WTC11 (cell line): Measurements from ENCODE around the gene GLT8D2.

ENCODE experiments used
- ATF3 ChIP-seq: sonication (generic); formaldehyde crosslinking; conservative IDR thresholded peaks from 2 replicates; pipeline ENCODE4 v1.8.1; 2022; ENCODE audit warnings: mild to moderate bottlenecking, missing genetic modification reagents
- CTCF ChIP-seq: fragments of 200-600 bp; IDR thresholded peaks from 2 replicates; pipeline ENCODE4 v1.8.0; 2022; ENCODE audit warnings: antibody characterized with exemption
- KAT7 ChIP-seq: sonication (generic); formaldehyde crosslinking; IDR thresholded peaks from 2 replicates; pipeline ENCODE4 v1.8.1; 2023; ENCODE audit warnings: missing genetic modification reagents, mild to moderate bottlenecking, borderline replicate concordance
- MYBL2 ChIP-seq: sonication (generic); formaldehyde crosslinking; IDR thresholded peaks from 2 replicates; pipeline ENCODE4 v1.8.1; 2023; ENCODE audit warnings: mild to moderate bottlenecking, moderate library complexity, missing genetic modification reagents
- NFATC4 ChIP-seq: fragments of 250-450 bp; sonication (Bioruptor Pico); IDR thresholded peaks from 2 replicates; pipeline ENCODE4 v1.9.0; 2021; ENCODE audit warnings: mild to moderate bottlenecking
- NR2C2 ChIP-seq: sonication (generic); formaldehyde crosslinking; IDR thresholded peaks from 2 replicates; pipeline ENCODE4 v1.8.0; 2022; ENCODE audit warnings: mild to moderate bottlenecking, missing genetic modification reagents
- OVOL2 ChIP-seq: fragments of 250-450 bp; sonication (Bioruptor Pico); IDR thresholded peaks from 2 replicates; pipeline ENCODE4 v1.9.0; 2021; ENCODE audit warnings: mild to moderate bottlenecking, borderline replicate concordance
- PRRX2 ChIP-seq: fragments of 250-450 bp; sonication (Bioruptor Pico); IDR thresholded peaks from 2 replicates; pipeline ENCODE4 v1.8.0; 2021; ENCODE audit warnings: mild to moderate bottlenecking
- TCF7 ChIP-seq: sonication (generic); formaldehyde crosslinking; IDR thresholded peaks from 2 replicates; pipeline ENCODE4 v1.8.0; 2022; ENCODE audit warnings: mild to moderate bottlenecking, low read depth, missing genetic modification reagents, moderate library complexity
- TEAD4 ChIP-seq: sonication (generic); formaldehyde crosslinking; IDR thresholded peaks from 2 replicates; pipeline ENCODE4 v1.8.0; 2022; ENCODE audit warnings: mild to moderate bottlenecking, missing genetic modification reagents
- ZNF138 ChIP-seq: sonication (generic); formaldehyde crosslinking; conservative IDR thresholded peaks from 2 replicates; pipeline ENCODE4 v1.8.1; 2022; ENCODE audit warnings: mild to moderate bottlenecking, moderate library complexity, missing genetic modification reagents
- ZNF232 ChIP-seq: sonication (generic); formaldehyde crosslinking; IDR thresholded peaks from 2 replicates; pipeline ENCODE4 v1.8.0; 2022; ENCODE audit warnings: mild to moderate bottlenecking, missing genetic modification reagents

GRCh38 chr12:103973909-103974308, 76.1 kb downstream of the GLT8D2 start:
- TF ChIP-seq CTCF (no peak), ZNF232 (no peak), NR2C2 (CRISPR knock-in tag) (no peak), PRRX2 (CRISPR knock-in tag) (no peak), MYBL2 (CRISPR knock-in tag) (no peak), NFATC4 (CRISPR knock-in tag) (no peak), KAT7 (CRISPR knock-in tag) (no peak), TEAD4 (CRISPR knock-in tag) (no peak), TCF7 (CRISPR knock-in tag) (no peak), OVOL2 (CRISPR knock-in tag) (no peak), ATF3 (CRISPR knock-in tag) (no peak), ZNF138 (CRISPR knock-in tag) (no peak)
